HUES48 (cell line): Measurements from ENCODE around the gene SAMD4B.
"Not testable (repeated sequence)": the region's sequence is repeated elsewhere in the genome, so short reads cannot be mapped to it uniquely, and the experiment has no call there.

Experiments used
- H3K27ac ChIP-seq: one replicate; pipeline ENCODE4 v1.7.0; 2013; ENCODE audit warnings: low read depth, low read length, inconsistent platforms
- H3K27me3 ChIP-seq: 2 replicates; pipeline ENCODE4 v1.6.1; 2013; ENCODE audit warnings: mild to moderate bottlenecking, low read length; ENCODE audit not compliant: control insufficient read depth, insufficient read depth
- H3K36me3 ChIP-seq: 2 replicates; pipeline ENCODE4 v1.6.1; 2013; ENCODE audit warnings: low read length; ENCODE audit not compliant: control insufficient read depth, insufficient read depth
- H3K4me1 ChIP-seq: 2 replicates; pipeline ENCODE4 v1.6.1; 2013; ENCODE audit warnings: mild to moderate bottlenecking, low read length; ENCODE audit not compliant: control insufficient read depth, insufficient read depth
- H3K4me3 ChIP-seq: 2 replicates; pipeline ENCODE4 v1.5.1; 2013; ENCODE audit warnings: mild to moderate bottlenecking, low read depth, low read length
- H3K9ac ChIP-seq: 2 replicates; pipeline ENCODE4 v1.6.1; 2013; ENCODE audit warnings: mild to moderate bottlenecking, low read depth, low read length, moderate library complexity
- H3K9me3 ChIP-seq: 2 replicates; pipeline ENCODE4 v1.6.1; 2013; ENCODE audit warnings: low read length; ENCODE audit not compliant: control insufficient read depth, insufficient read depth

SAMD4B gene

DNA sequence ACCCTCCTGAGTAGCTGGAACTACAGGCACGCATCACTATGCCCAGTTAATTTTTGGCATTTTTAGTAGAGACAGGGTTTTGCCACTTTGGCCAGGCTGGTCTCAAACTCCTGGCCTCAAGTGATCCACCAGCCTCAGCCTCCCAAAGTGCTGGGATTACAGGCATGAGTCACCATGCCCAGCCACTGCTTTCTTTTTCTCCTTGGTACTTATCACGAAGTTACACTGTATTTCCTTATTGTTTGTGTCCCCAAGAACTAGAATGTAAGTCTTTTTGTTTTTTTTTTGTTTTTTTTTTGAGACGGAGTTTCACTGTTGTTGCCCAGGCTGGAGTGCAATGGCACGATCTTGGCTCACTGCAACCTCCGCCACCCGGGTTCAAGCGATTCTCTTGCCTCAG, 2.1 kb upstream of the SAMD4B start:
- not testable (repeated sequence) for H3K4me1 ChIP-seq, H3K4me3 ChIP-seq, H3K9ac ChIP-seq, H3K27ac ChIP-seq, H3K9me3 ChIP-seq, H3K36me3 ChIP-seq, H3K27me3 ChIP-seq

- peak overlapping the region; percentile 66 for H3K27ac ChIP-seq
- H3K4me1 ChIP-seq: 0 out of 2 replicates have a peak, but pooled peaks cover 3% of the 10 kb centered on the region
- no peaks in the 10 kb centered on the region for H3K9me3 ChIP-seq
- peak overlapping the region; percentile 100 for H3K4me3 ChIP-seq
- peak overlapping the region; percentile 42 for H3K9ac ChIP-seq
- no peaks in the 10 kb centered on the region for H3K27me3 ChIP-seq
- H3K36me3 ChIP-seq: peaks cover 8% of the 10 kb centered on the region; the same call in 1 of the 2 replicates
These were observed 997 bp upstream of the SAMD4B start for GRCh38 chr19:39341129-39341718.

GRCh38 chr19:39342647-39343305, 555 bp downstream of the SAMD4B start:
- peak overlapping the region; percentile 47 for H3K27ac ChIP-seq
- H3K9ac ChIP-seq: no peak overlapping the region
- peak overlapping the region; percentile 79 for H3K4me3 ChIP-seq
- H3K27me3 ChIP-seq: no peaks in the 10 kb centered on the region
- H3K9me3 ChIP-seq: no peaks in the 10 kb centered on the region
- 0 out of 2 replicates have a peak, but pooled peaks cover 3% of the 10 kb centered on the region for H3K4me1 ChIP-seq
- peaks cover 19% of the 10 kb centered on the region for H3K36me3 ChIP-seq

- Histone ChIP-seq H3K4me3 (no peak overlapping the region), H3K27me3 (no peaks in the 10 kb centered on the region), H3K9ac (no peak overlapping the region), H3K4me1 (0 out of 2 replicates have a peak, but pooled peaks cover under 1% of the 10 kb centered on the region), H3K9me3 (no peaks in the 10 kb centered on the region), H3K36me3 (peaks cover 44% of the 10 kb centered on the region), H3K27ac (no peak overlapping the region)
These were observed 3.7 kb downstream of the SAMD4B start for GRCh38 chr19:39345956-39346355.

- Histone ChIP-seq H3K9me3 (no peaks in the 10 kb centered on the region), H3K9ac (no peak overlapping the region), H3K27me3 (no peaks in the 10 kb centered on the region), H3K4me3 (no peak overlapping the region), H3K36me3 (peaks cover 60% of the 10 kb centered on the region), H3K27ac (no peak overlapping the region), H3K4me1 (no peaks in the 10 kb centered on the region)
These were observed 5.3 kb downstream of the SAMD4B start for GRCh38 chr19:39347332-39348164.

DNA sequence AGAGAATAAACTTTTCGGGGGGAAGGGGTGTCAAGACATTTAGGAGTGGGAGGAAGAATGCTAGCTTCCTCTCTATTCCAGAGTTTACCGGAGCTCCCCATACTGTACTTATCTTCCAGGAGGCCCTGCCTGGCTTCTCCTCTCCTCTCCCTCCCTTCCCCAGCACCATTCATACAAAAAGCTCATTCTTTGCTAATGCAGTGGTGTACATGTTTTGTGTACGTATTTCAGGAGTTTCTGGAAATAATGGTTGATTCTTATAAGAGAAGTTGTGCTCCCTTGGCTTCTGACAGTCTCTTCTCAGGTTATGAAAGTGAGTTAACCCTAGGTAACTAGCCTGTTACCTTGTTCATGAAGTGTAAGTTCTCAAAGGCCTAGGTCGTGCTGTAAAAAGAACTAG, 7.1 kb downstream of the SAMD4B start:
- Histone ChIP-seq H3K27ac (no peak overlapping the region), H3K9ac (no peak overlapping the region), H3K36me3 (peaks cover 75% of the 10 kb centered on the region), H3K4me3 (no peak overlapping the region), H3K27me3 (no peaks in the 10 kb centered on the region), H3K9me3 (no peaks in the 10 kb centered on the region), H3K4me1 (no peaks in the 10 kb centered on the region)

DNA sequence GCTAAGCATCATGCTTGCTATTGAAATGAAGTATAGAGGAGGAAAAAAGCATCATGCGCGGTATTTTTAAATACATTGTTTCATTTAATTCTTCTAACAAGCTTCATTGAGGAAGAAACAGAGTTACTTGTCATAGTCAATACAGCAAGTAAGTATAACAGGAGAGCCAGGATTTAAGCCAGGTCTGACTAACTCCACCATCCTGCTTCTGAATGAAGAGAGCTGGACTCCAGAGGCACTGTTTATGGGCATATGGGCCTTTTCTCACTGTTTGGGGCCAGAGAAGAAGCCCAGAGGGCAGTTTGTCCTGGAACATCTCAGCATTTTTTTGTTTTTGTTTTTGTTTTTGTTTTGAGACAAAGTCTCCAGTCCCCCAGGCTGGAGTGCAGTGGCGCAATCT, 7.9 kb downstream of the SAMD4B start:
- H3K9ac ChIP-seq: no peak overlapping the region
- H3K4me3 ChIP-seq: no peak overlapping the region
- no peaks in the 10 kb centered on the region for H3K27me3 ChIP-seq
- no peaks in the 10 kb centered on the region for H3K9me3 ChIP-seq
- H3K27ac ChIP-seq: no peak overlapping the region
- H3K36me3 ChIP-seq: peaks cover 79% of the 10 kb centered on the region
- no peaks in the 10 kb centered on the region for H3K4me1 ChIP-seq

GRCh38 chr19:39351537-39352064, 9.4 kb downstream of the SAMD4B start:
- Histone ChIP-seq H3K9me3 (no peaks in the 10 kb centered on the region), H3K27me3 (no peaks in the 10 kb centered on the region), H3K4me1 (no peaks in the 10 kb centered on the region), H3K4me3 (no peak overlapping the region), H3K36me3 (peaks cover 86% of the 10 kb centered on the region), H3K9ac (no peak overlapping the region), H3K27ac (no peak overlapping the region)

- no peaks in the 10 kb centered on the region for H3K9me3 ChIP-seq
- H3K36me3 ChIP-seq: peaks cover 91% of the 10 kb centered on the region
- no peak overlapping the region for H3K27ac ChIP-seq
- no peaks in the 10 kb centered on the region for H3K27me3 ChIP-seq
- H3K4me3 ChIP-seq: no peak overlapping the region
- no peak overlapping the region for H3K9ac ChIP-seq
- no peaks in the 10 kb centered on the region for H3K4me1 ChIP-seq
These were observed 10.4 kb downstream of the SAMD4B start for GRCh38 chr19:39352381-39353255.

DNA sequence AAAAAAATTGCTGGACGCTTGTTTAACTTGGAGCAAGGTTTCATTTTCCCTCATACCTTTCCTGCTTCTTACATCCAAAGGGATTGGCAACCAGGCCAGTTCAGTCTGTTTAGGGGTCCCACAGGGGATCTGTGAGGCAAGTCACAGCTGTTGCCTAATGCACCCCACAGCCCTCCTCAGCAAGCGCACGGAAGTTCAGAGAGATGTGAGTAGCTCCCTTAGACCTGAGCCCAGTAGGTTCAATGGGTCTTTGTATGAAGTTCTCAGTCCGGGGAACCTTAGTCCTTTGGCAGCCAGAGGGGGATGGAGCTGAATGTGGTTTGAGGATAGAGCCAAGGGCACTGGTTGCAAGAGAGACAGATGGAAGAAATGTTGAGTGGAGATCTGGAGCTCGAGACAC, 13.0 kb downstream of the SAMD4B start:
- H3K4me1 ChIP-seq: no peaks in the 10 kb centered on the region
- H3K9ac ChIP-seq: no peak overlapping the region
- H3K27me3 ChIP-seq: no peaks in the 10 kb centered on the region
- no peak overlapping the region for H3K4me3 ChIP-seq
- peaks cover 88% of the 10 kb centered on the region for H3K36me3 ChIP-seq
- H3K27ac ChIP-seq: no peak overlapping the region
- H3K9me3 ChIP-seq: no peaks in the 10 kb centered on the region
